Mononuclear cell (primary cell): Measurements from ENCODE around the gene MDN1. TPM values are rescaled to one million over a fixed set of nuclear protein-coding genes. Genes with fewer than 3 reads are reported as not detected.

ENCODE experiments used
- H3K27me3 ChIP-seq: 2 replicates; pipeline ENCODE4 v1.6.0; 2011; ENCODE audit warnings: low read length, control low read depth; ENCODE audit not compliant: insufficient read depth
- H3K4me1 ChIP-seq: 2 replicates; pipeline ENCODE4 v1.5.1; 2011; ENCODE audit warnings: mild to moderate bottlenecking, low read length, control low read depth; ENCODE audit not compliant: insufficient read depth
- H3K4me3 ChIP-seq: 2 replicates; pipeline ENCODE4 v1.5.1; 2011; ENCODE audit warnings: mild to moderate bottlenecking, low read length, moderate library complexity
- H3K9me3 ChIP-seq: 2 replicates; pipeline ENCODE4 v1.5.1; 2011; ENCODE audit warnings: low read depth, mild to moderate bottlenecking, control low read depth, low read length
- total RNA-seq: library from RNA; depleted of rRNA; stranded (reverse); fragments of >200 nt; gene quantifications from one replicate; pipeline ENCODE4 v1.2.3, GENCODE V29; 2012

MDN1 gene
- total RNA-seq, 1 donor, result 30.7 TPM

DNA sequence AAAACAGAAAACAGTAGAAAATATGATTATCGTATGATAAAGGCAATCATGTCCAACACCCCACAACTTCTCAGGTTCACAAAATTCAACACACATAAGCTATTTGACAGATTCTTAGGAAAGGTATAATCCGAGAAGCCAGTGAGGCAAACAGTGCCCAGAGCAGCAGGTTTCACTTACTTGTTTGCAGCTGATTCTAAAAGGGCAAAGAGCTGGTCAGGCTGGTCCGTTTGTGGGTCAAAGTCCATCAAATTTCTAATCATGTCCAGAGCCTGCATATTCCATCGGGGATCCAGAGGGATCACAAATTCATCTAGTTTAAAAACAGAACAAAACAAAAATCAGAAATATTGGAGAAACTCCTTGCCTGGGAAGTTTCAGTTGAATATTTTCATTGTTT, 111.3 kb downstream of the MDN1 start:
- Histone ChIP-seq H3K9me3 (no peaks in the 10 kb centered on the region), H3K27me3 (no peaks in the 10 kb centered on the region), H3K4me1 (no peaks in the 10 kb centered on the region), H3K4me3 (no peak overlapping the region)

- H3K27me3 ChIP-seq, result no peaks in the 10 kb centered on the region
- H3K9me3 ChIP-seq, result no peaks in the 10 kb centered on the region
- no peaks in the 10 kb centered on the region for H3K4me1 ChIP-seq
- H3K4me3 ChIP-seq, result no peak overlapping the region
These were observed 111.8 kb downstream of the MDN1 start for GRCh38 chr6:89707766-89708165.

GRCh38 chr6:89706121-89706520, 113.5 kb downstream of the MDN1 start:
- Histone ChIP-seq H3K4me1 (no peaks in the 10 kb centered on the region), H3K9me3 (no peaks in the 10 kb centered on the region), H3K27me3 (no peaks in the 10 kb centered on the region), H3K4me3 (no peak overlapping the region)

DNA sequence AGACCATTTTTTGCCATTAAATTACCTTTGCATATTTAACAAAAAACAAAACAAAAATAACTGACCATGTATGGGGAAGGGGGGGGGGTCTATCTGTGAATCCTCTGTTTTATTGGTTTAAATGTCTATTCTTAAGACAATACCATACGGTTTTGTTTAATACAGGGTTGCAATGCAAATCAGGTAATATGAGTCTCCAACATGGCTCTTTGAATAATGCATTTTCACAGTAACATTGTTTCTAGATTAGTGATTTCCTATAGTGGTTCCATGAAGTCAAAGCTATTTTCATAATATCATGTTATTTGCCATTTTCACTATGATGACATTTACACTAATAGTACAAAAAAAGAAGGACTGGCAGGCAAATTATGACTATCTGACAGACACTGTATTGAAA, 116.3 kb downstream of the MDN1 start:
- H3K9me3 ChIP-seq, result no peaks in the 10 kb centered on the region
- no peak overlapping the region for H3K4me3 ChIP-seq
- no peaks in the 10 kb centered on the region for H3K4me1 ChIP-seq
- H3K27me3 ChIP-seq, result no peaks in the 10 kb centered on the region

DNA sequence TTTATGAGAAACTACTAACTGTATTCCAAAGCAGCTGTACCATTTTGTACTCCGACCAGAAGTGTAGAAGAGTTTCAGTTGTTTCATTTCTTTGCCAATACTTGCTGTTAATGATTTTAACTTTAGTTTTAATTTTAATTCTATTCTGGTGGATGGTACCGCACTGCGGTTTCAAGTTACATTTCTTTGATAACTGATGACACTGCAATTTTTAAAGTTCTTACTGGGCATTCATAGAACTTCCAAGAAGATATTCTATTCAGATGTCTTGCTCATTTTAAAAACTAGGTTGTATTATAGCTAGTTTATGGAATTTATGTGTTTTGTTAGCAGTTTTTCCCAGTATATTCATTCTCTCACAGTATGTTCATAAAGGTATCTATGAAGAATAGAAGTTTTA, 117.2 kb downstream of the MDN1 start:
- Histone ChIP-seq H3K4me1 (no peaks in the 10 kb centered on the region), H3K27me3 (no peaks in the 10 kb centered on the region), H3K4me3 (no peak overlapping the region), H3K9me3 (no peaks in the 10 kb centered on the region)

DNA sequence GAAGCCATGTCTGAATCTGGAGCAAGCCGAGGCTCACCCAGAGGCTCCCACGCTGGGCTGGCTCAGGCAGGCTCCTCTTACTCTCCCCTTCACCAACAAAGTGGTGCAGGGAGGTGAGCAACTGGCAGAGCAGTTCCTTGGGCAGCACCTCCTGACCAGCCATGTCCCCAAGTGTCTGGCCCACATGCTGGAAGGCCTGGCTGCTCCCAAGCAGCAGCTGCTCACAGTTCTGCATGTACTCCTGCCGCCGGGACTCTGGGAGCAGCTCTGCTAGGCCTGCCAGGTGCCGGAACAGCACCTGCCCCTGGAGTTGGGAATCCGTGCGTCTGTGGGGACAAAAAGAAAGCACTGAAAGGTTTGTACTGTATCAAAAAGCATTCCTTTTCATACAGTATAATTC, 123.9 kb downstream of the MDN1 start:
- Histone ChIP-seq H3K27me3 (no peaks in the 10 kb centered on the region), H3K4me1 (peaks cover under 1% of the 10 kb centered on the region), H3K4me3 (no peak overlapping the region), H3K9me3 (no peaks in the 10 kb centered on the region)

DNA sequence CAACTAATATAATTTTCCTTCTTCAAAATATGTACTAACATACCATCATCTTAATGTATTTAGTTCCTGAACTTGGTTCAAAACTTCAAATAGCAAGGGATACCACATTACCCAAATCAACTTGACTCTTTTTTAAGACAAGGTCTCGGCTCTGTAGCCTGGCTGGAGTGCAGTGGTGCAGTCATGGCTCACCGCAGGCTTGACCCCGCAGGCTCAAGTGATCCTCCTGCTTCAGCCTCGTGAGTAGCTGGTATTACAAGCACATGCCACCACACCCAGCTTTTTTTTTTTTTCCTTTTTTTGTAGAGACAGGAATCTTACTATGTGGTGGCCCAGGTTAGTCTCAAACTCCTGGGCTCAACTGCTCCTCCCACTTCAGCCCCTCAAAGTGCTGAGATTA, 125.2 kb downstream of the MDN1 start:
- H3K9me3 ChIP-seq, result no peaks in the 10 kb centered on the region
- H3K4me3 ChIP-seq, result no peak overlapping the region
- H3K27me3 ChIP-seq, result no peaks in the 10 kb centered on the region
- H3K4me1 ChIP-seq, result peaks cover 11% of the 10 kb centered on the region

- H3K9me3 ChIP-seq, result no peaks in the 10 kb centered on the region
- no peaks in the 10 kb centered on the region for H3K27me3 ChIP-seq
- H3K4me1 ChIP-seq, result peaks cover 11% of the 10 kb centered on the region
- no peak overlapping the region for H3K4me3 ChIP-seq
These were observed 126.4 kb downstream of the MDN1 start for GRCh38 chr6:89693207-89693606.

GRCh38 chr6:89692256-89692655, 127.3 kb downstream of the MDN1 start:
- H3K9me3 ChIP-seq, result no peaks in the 10 kb centered on the region
- H3K27me3 ChIP-seq, result no peaks in the 10 kb centered on the region
- peaks cover 11% of the 10 kb centered on the region for H3K4me1 ChIP-seq
- H3K4me3 ChIP-seq, result no peak overlapping the region

GRCh38 chr6:89690944-89691324, 128.7 kb downstream of the MDN1 start:
- H3K9me3 ChIP-seq, result no peaks in the 10 kb centered on the region
- H3K4me1 ChIP-seq, result peaks cover 11% of the 10 kb centered on the region
- no peak overlapping the region for H3K4me3 ChIP-seq
- no peaks in the 10 kb centered on the region for H3K27me3 ChIP-seq

GRCh38 chr6:89689732-89690131, 129.9 kb downstream of the MDN1 start:
- H3K27me3 ChIP-seq, result no peaks in the 10 kb centered on the region
- H3K9me3 ChIP-seq, result no peaks in the 10 kb centered on the region
- H3K4me1 ChIP-seq, result peaks cover 11% of the 10 kb centered on the region
- no peak overlapping the region for H3K4me3 ChIP-seq

DNA sequence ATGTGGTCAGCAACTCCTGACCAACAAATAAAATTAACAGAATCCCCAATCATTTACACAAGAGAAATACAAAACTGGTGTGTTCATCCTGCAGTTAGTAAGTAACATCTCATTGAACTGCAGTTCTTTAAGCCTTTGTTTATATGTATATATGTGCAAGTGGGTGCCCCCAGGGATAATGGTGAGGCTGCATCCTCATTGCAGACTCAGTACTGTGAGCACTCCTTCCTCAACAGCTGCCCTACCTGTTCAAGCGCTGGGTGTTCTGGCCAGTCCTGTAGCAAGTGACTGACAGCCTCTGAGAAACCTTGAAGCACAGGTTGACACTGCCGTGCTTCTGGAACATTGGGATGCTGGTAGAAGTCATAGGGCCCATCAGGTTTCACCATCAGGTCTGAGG, 131.3 kb downstream of the MDN1 start:
- no peaks in the 10 kb centered on the region for H3K27me3 ChIP-seq
- H3K4me1 ChIP-seq, result peaks cover 11% of the 10 kb centered on the region
- no peak overlapping the region for H3K4me3 ChIP-seq
- no peaks in the 10 kb centered on the region for H3K9me3 ChIP-seq

DNA sequence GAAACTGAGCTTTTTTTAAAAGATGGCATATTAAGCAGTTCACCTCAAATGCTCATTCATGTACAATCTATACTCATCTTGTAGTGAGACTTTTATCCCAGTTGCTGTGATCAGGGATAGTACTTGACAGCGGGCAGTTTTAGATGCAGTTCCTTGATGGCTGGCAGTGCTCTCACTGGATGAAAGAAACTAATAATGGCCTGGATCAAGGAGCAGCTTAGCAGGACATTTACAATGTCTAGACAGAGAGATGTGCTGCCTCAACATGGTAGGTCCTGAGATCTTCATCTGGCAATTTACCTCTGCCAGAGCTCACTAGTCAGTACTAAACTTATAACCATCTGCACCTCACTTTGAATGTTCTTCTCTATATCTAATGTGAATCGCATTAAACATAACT, 134.3 kb downstream of the MDN1 start:
- Histone ChIP-seq H3K4me1 (peaks cover 7% of the 10 kb centered on the region), H3K4me3 (no peak overlapping the region), H3K9me3 (no peaks in the 10 kb centered on the region), H3K27me3 (no peaks in the 10 kb centered on the region)

GRCh38 chr6:89682991-89683390, 136.6 kb downstream of the MDN1 start:
- no peaks in the 10 kb centered on the region for H3K4me1 ChIP-seq
- no peaks in the 10 kb centered on the region for H3K27me3 ChIP-seq
- H3K9me3 ChIP-seq, result no peaks in the 10 kb centered on the region
- no peak overlapping the region for H3K4me3 ChIP-seq

- Histone ChIP-seq H3K9me3 (no peaks in the 10 kb centered on the region), H3K4me1 (no peaks in the 10 kb centered on the region), H3K27me3 (no peaks in the 10 kb centered on the region), H3K4me3 (no peak overlapping the region)
These were observed 137.5 kb downstream of the MDN1 start for GRCh38 chr6:89681983-89682564.

GRCh38 chr6:89680551-89680950, 139.0 kb downstream of the MDN1 start:
- Histone ChIP-seq H3K4me3 (no peak overlapping the region), H3K4me1 (no peaks in the 10 kb centered on the region), H3K9me3 (no peaks in the 10 kb centered on the region), H3K27me3 (no peaks in the 10 kb centered on the region)
